NCI-H345 treated with DMSO at 0.1 percent for 48 hours (cell line): ENCODE measurements around the gene TTC28.

ENCODE experiments used
- DNase-seq: peaks from one replicate; lab custom pipeline; 2025; ENCODE audit not compliant: unreplicated experiment; lab: John Stamatoyannopoulos, UW

TTC28 gene

GRCh38 chr22:28147401-28147800, 532.2 kb downstream of the TTC28 start:
- no peak for DNase-seq

GRCh38 chr22:28146401-28147314, 533.0 kb downstream of the TTC28 start:
- DNase-seq: no peak

- no peak for DNase-seq
Observed at GRCh38 chr22:28143961-28144745, 535.5 kb downstream of the TTC28 start.

GRCh38 chr22:28143241-28143865, 536.3 kb downstream of the TTC28 start:
- no peak for DNase-seq

- no peak for DNase-seq
Observed at GRCh38 chr22:28142361-28142961, 537.2 kb downstream of the TTC28 start.

GRCh38 chr22:28141614-28142013, 538.0 kb downstream of the TTC28 start:
- DNase-seq: no peak

GRCh38 chr22:28139961-28140360, 539.7 kb downstream of the TTC28 start:
- DNase-seq: no peak

- DNase-seq: no peak
Observed at GRCh38 chr22:28139516-28139915, 540.1 kb downstream of the TTC28 start.

GRCh38 chr22:28137036-28137435, 542.6 kb downstream of the TTC28 start:
- DNase-seq: no peak

- no peak for DNase-seq
Observed at GRCh38 chr22:28132466-28132865, 547.2 kb downstream of the TTC28 start.

GRCh38 chr22:28129319-28129962, 550.2 kb downstream of the TTC28 start:
- no peak for DNase-seq

- DNase-seq: no peak
Observed at GRCh38 chr22:28128827-28129226, 550.8 kb downstream of the TTC28 start.

- DNase-seq: no peak
Observed at GRCh38 chr22:28125799-28126198, 553.8 kb downstream of the TTC28 start.

GRCh38 chr22:28123989-28124766, 555.5 kb downstream of the TTC28 start:
- DNase-seq: no peak

- DNase-seq: no peak
Observed at GRCh38 chr22:28120691-28121592, 558.7 kb downstream of the TTC28 start.

GRCh38 chr22:28118957-28119631, 560.5 kb downstream of the TTC28 start:
- no peak for DNase-seq

GRCh38 chr22:28116219-28116673, 563.4 kb downstream of the TTC28 start:
- DNase-seq: no peak

- no peak for DNase-seq
Observed at GRCh38 chr22:28115426-28115825, 564.2 kb downstream of the TTC28 start.
